DMS53 treated with DMSO at 0.1 percent for 48 hours (cell line): ENCODE results near the gene C1QL2.

ENCODE experiments used
- DNase-seq: peaks from one replicate; lab custom pipeline; 2025; ENCODE audit not compliant: unreplicated experiment; lab: John Stamatoyannopoulos, UW

Gene C1QL2

GRCh38 chr2:119158563-119159347 lies at the start of gene C1QL2:
Gene C1QL2, minus strand, starts transcription at chr2:119158751. Its CDS starts 482 bp downstream, at chr2:119158269.
- no peak for DNase-seq

- no peak for DNase-seq
Observed at GRCh38 chr2:119207447-119207846, 48.9 kb upstream of the C1QL2 start.

- DNase-seq = no peak
Observed at GRCh38 chr2:119206201-119206600, 47.6 kb upstream of the C1QL2 start.

GRCh38 chr2:119205001-119205706 lies 46.6 kb upstream of the C1QL2 start:
- DNase-seq = no peak

GRCh38 chr2:119204525-119204924 lies 46.0 kb upstream of the C1QL2 start:
- no peak for DNase-seq

GRCh38 chr2:119202610-119203310 lies 44.2 kb upstream of the C1QL2 start:
- no peak for DNase-seq

- DNase-seq = no peak
Observed at GRCh38 chr2:119201815-119202214, 43.3 kb upstream of the C1QL2 start.

- DNase-seq = no peak
Observed at GRCh38 chr2:119198240-119198840, 39.8 kb upstream of the C1QL2 start.

- no peak for DNase-seq
Observed at GRCh38 chr2:119197529-119198239, 39.1 kb upstream of the C1QL2 start.

GRCh38 chr2:119197126-119197405 lies 38.5 kb upstream of the C1QL2 start:
- no peak for DNase-seq

- no peak for DNase-seq
Observed at GRCh38 chr2:119196301-119197125, 38.0 kb upstream of the C1QL2 start.

- no peak for DNase-seq
Observed at GRCh38 chr2:119195887-119196286, 37.3 kb upstream of the C1QL2 start.

GRCh38 chr2:119195001-119195400 lies 36.5 kb upstream of the C1QL2 start:
- DNase-seq = no peak

GRCh38 chr2:119192893-119193292 lies 34.3 kb upstream of the C1QL2 start:
- no peak for DNase-seq

- no peak for DNase-seq
Observed at GRCh38 chr2:119190321-119191111, 32.0 kb upstream of the C1QL2 start.

- DNase-seq = no peak
Observed at GRCh38 chr2:119184512-119184911, 26.0 kb upstream of the C1QL2 start.

GRCh38 chr2:119181791-119182445 lies 23.4 kb upstream of the C1QL2 start:
- no peak for DNase-seq

- DNase-seq = no peak
Observed at GRCh38 chr2:119181391-119181790, 22.8 kb upstream of the C1QL2 start.

GRCh38 chr2:119180892-119181291 lies 22.3 kb upstream of the C1QL2 start:
- DNase-seq = no peak
